ENCODE results near the gene IFI30.

DNA sequence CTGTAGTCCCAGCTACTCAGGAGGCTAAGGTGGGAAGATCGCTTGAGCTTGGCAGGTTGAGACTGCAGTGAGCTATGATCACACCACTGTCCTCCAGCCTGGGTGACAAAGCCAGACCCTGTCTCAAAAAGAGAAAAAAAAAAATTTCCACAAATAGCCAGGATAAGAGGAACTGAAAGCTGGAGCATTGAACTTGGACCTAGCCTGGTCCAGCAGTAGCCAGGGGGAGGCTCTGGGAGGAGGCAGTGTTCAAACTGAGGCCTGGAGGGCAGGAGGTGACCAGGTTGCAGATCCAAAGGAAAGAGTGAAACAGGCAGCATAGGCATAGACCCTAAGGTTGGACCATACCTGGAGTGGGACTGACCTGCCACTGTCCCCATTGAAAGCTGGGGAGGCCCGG lies 47.5 kb upstream of the IFI30 start:
- no peak for TF ChIP-seq YY1 (IDR thresholded peaks at IDR 0.05; ENCODE audit: insufficient read depth, insufficient read length)
- no peak for TF ChIP-seq SUZ12 (IDR thresholded peaks at IDR 0.05; ENCODE audit: extremely low read depth, insufficient read depth, insufficient read length)

Data from NT2/D1 (cell line).